Esophagus (tissue), 2 donors: ENCODE measurements around the gene CLEC9A. TPM values are rescaled to one million over a fixed set of nuclear protein-coding genes. Genes with fewer than 3 reads are reported as not detected.
"Not testable (repeated sequence)": the region's sequence is repeated elsewhere in the genome, so short reads cannot be mapped to it uniquely, and the experiment has no call there.

Experiments
- H3K27ac ChIP-seq, 2 donors: one replicate each; pipeline ENCODE4 v1.5.1; 2013; ENCODE audit warnings: low read depth in 2 of 2, mild to moderate bottlenecking in 2 of 2, inconsistent platforms in 1 of 2, low read length in 1 of 2, moderate library complexity in 1 of 2
- H3K27me3 ChIP-seq, 2 donors: one replicate each; pipeline ENCODE4 v1.6.1; 2013; ENCODE audit warnings: low read length in 2 of 2, control low read depth in 1 of 2, mild to moderate bottlenecking in 1 of 2; ENCODE audit not compliant: insufficient read depth in 2 of 2, control insufficient read depth in 1 of 2
- H3K36me3 ChIP-seq, 2 donors: one replicate each; pipeline ENCODE4 v1.6.1; 2013; ENCODE audit warnings: low read length in 1 of 2; ENCODE audit not compliant: control insufficient read depth in 2 of 2, insufficient read depth in 2 of 2
- H3K4me1 ChIP-seq, 2 donors: one replicate each; pipeline ENCODE4 v1.6.1; 2013; ENCODE audit warnings: low read length in 1 of 2; ENCODE audit not compliant: control insufficient read depth in 2 of 2, insufficient read depth in 2 of 2
- H3K4me3 ChIP-seq, 2 donors: one replicate each; pipeline ENCODE4 v1.5.1; 2013; ENCODE audit warnings: low read length in 2 of 2, mild to moderate bottlenecking in 2 of 2, low read depth in 1 of 2, moderate library complexity in 1 of 2
- H3K9me3 ChIP-seq, 2 donors: one replicate each; pipeline ENCODE4 v1.6.1; 2013; ENCODE audit warnings: mild to moderate bottlenecking in 2 of 2, low read depth in 1 of 2, low read length in 1 of 2, moderate library complexity in 1 of 2; ENCODE audit not compliant: control insufficient read depth in 2 of 2, insufficient read depth in 1 of 2
- WGBS, 2 donors: extraction: QIAGEN DNeasy Blood & Tissue Kit; methylation state at CpG; one replicate each; pipeline ENCODE4 v1.1.7; 2013; 5-methylcytosine and 5-hydroxymethylcytosine counted together
- polyA plus RNA-seq, 2 donors: library from polyadenylated mRNA; stranded (reverse); fragments of 200-250 nt; gene quantifications; one replicate each; pipeline ENCODE4 v1.2.3, GENCODE V29; 2013
- donor health status: healthy with polysubstance abuse.
- donor health status: Bipolar disorder and iron deficiency.

CLEC9A gene
- polyA plus RNA-seq, 2 donors = 0.13 TPM; not detected in 1

DNA sequence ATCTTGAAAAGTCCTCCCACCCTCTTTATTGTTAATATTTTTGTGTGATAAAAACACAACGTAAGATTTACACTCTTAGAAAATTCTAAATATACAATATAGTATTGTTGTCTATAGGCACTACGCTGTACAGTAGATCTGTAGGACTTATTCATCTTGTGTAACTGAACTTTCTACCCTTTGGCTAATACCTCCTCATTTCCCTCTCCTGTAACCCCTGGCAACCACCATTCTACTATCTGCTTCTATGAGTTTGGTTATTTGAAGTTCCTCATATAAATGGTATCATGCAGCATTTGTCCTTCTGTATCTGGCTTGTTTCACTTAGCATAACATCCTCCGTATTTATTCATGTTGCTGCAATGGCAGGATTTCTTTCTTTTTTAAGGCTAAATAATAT is 5.2 kb upstream of the CLEC9A start:
- WGBS, 2 donors = 93 to 95% methylated on average over 3 of the region's 3 CpGs
- H3K4me1 ChIP-seq = no peaks in the 10 kb centered on the region
- no peaks in the 10 kb centered on the region for H3K27me3 ChIP-seq
- no peaks in the 10 kb centered on the region for H3K9me3 ChIP-seq
- H3K4me3 ChIP-seq = no peak overlapping the region
- H3K36me3 ChIP-seq = no peaks in the 10 kb centered on the region
- H3K27ac ChIP-seq = no peak overlapping the region

DNA sequence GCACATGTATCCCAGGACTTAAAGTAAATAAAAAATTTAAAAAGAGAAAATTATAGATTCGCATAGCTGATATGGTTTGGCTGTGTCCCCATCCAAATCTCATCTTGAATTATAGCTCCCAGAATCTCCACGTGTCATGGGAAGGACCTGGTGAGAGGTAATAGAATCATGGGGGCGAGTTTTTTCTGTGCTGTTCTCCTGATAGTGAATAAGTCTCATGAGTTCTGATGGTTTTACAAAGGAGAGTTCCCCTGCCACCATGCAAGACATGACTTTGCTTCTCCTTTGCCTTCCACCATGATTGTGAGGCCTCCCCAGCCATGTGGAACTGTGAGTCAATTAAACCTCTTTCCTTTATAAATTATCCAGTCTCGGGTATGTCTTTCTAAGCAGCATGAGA is 3.8 kb upstream of the CLEC9A start:
- not testable (repeated sequence) for H3K27ac ChIP-seq, H3K4me1 ChIP-seq
- 91 to 92% methylated on average over 4 of the region's 4 CpGs for WGBS, 2 donors

GRCh38 chr12:10027311-10027710 is 3.2 kb upstream of the CLEC9A start:
- 84 to 88% methylated on average over 3 of the region's 3 CpGs for WGBS, 2 donors
- Histone ChIP-seq H3K9me3 (no peaks in the 10 kb centered on the region), H3K4me1 (no peaks in the 10 kb centered on the region), H3K4me3 (no peak overlapping the region), H3K27me3 (no peaks in the 10 kb centered on the region), H3K27ac (no peak overlapping the region), H3K36me3 (no peaks in the 10 kb centered on the region)

More for the DNA sequence above, 3.8 kb upstream of the CLEC9A start:
- not testable (repeated sequence) for H3K36me3 ChIP-seq, H3K9me3 ChIP-seq, H3K4me3 ChIP-seq, H3K27me3 ChIP-seq

DNA sequence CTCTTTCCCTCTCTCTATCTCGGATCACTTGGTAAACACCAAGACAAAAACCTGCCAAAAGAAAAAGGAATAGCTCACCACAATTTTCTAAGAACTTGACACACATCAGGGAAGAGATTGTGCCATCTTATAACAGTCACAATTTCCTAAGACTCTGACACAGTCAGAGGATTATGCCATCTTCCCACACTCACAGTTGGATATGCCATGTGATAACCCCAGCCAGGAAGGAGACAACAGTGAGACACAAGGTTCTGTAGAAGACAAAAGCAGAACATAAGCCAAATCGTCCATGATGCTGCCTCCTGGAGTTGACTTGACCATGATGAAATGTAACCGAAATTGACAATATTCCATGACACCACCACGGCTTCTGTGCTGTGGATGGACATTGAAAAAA is 2.8 kb upstream of the CLEC9A start:
- no peak overlapping the region for H3K27ac ChIP-seq
- no peaks in the 10 kb centered on the region for H3K36me3 ChIP-seq
- H3K4me3 ChIP-seq = no peak overlapping the region
- no peaks in the 10 kb centered on the region for H3K27me3 ChIP-seq
- H3K9me3 ChIP-seq = no peaks in the 10 kb centered on the region
- 67 to 68% methylated on average over 3 to 4 of the region's 4 CpGs for WGBS, 2 donors
- H3K4me1 ChIP-seq = no peaks in the 10 kb centered on the region

DNA sequence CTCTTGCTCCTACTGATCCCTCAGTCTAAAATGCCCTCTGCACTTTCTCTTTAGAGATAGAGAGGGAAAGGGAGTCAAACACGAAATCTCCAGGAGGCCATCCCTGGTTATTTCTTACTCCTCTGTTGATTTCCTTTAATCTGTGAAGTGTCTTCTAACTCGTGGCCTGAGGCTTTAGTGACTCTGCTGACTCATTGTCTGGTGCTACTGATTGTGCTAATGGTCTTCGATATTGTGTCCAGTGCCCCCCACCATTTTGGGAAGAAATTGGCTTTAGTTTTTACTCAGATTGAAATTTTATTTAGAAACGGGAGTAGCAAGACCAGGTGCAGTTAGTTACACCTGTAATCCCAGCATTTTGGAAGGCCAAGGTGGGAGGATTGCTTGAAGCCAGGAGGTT is 839 bp downstream of the CLEC9A start:
- Histone ChIP-seq H3K4me3 (no peak overlapping the region), H3K36me3 (no peaks in the 10 kb centered on the region), H3K4me1 (no peaks in the 10 kb centered on the region), H3K27ac (no peak overlapping the region), H3K9me3 (no peaks in the 10 kb centered on the region), H3K27me3 (no peaks in the 10 kb centered on the region)
- WGBS, 2 donors = 70 to 71% methylated on average over 4 of the region's 4 CpGs

- Histone ChIP-seq H3K36me3 (no peaks in the 10 kb centered on the region), H3K4me1 (no peaks in the 10 kb centered on the region), H3K27me3 (no peaks in the 10 kb centered on the region), H3K4me3 (no peak overlapping the region), H3K9me3 (no peaks in the 10 kb centered on the region), H3K27ac (no peak overlapping the region)
- 75% methylated on average over 5 of the region's 5 CpGs for WGBS, 2 donors
Measured at GRCh38 chr12:10031771-10032175, 1.3 kb downstream of the CLEC9A start.

DNA sequence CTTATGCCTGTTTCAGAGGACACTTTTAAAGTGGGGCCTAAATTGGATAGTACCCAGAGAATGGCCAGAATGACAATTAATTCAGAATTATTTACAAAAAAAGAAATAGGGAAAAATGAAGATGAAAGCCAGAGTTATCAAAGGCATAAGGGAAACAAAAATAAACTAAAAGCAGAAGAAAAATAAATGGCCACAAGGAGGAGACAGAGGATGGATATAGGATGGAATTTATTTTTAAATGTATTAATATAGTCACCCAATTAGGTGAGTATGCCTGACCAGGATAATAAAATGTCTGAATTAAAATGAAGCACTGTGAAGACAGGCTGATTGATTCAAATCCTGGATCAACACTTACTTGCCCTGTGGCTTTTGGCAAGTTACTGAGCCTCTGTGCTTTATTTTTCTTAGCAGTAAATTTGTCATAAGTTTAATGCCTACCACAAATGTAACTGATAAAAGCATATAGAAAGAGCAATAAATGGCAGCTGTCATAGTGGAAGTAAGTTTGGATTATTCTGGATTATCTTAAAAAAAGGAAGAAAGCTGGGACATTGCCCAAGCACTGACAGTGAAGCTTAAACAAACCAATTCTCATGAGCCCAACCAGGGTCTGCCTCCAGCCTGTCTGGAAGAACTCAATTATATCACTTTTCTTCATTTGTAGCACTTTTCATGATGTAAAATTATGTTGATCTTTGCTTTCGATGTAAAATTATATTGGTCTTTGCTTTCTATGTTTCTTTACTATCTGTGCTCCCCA is 3.5 kb downstream of the CLEC9A start:
- Histone ChIP-seq H3K4me3 (no peak overlapping the region), H3K36me3 (no peaks in the 10 kb centered on the region), H3K4me1 (no peaks in the 10 kb centered on the region), H3K27me3 (no peaks in the 10 kb centered on the region), H3K9me3 (no peaks in the 10 kb centered on the region), H3K27ac (no peak overlapping the region)
- WGBS, 2 donors = 61 to 68% methylated on average over 1 of the region's 1 CpG

DNA sequence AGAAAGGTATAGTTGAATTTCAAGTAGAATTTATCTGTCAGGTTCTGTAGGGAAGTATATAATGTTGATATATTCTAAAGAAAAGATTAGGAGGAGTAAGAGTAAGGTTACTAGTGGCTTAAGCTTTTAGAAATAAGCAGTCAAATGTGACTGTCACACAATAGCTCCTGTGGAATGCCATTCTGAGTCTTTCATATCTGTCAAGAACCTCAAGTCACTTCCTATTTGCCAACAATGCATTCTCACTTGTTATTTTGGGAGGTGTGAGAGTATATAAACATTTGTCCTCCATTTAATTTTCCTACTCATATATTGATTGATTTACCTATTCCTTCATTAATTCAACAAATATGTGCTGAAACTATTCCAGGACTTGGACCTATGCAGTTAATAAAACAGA is 11.7 kb downstream of the CLEC9A start:
- H3K4me1 ChIP-seq = no peaks in the 10 kb centered on the region
- H3K4me3 ChIP-seq = no peak overlapping the region
- H3K9me3 ChIP-seq = no peaks in the 10 kb centered on the region
- H3K27me3 ChIP-seq = no peaks in the 10 kb centered on the region
- no peak overlapping the region for H3K27ac ChIP-seq
- H3K36me3 ChIP-seq = no peaks in the 10 kb centered on the region

- H3K27me3 ChIP-seq = no peaks in the 10 kb centered on the region
- no peaks in the 10 kb centered on the region for H3K36me3 ChIP-seq
- H3K4me1 ChIP-seq = no peaks in the 10 kb centered on the region
- no peak overlapping the region for H3K4me3 ChIP-seq
- H3K27ac ChIP-seq = no peak overlapping the region
- WGBS, 2 donors = 71 to 79% methylated on average over 3 of the region's 3 CpGs
- no peaks in the 10 kb centered on the region for H3K9me3 ChIP-seq
Measured at GRCh38 chr12:10048526-10048925, 18.0 kb downstream of the CLEC9A start.

DNA sequence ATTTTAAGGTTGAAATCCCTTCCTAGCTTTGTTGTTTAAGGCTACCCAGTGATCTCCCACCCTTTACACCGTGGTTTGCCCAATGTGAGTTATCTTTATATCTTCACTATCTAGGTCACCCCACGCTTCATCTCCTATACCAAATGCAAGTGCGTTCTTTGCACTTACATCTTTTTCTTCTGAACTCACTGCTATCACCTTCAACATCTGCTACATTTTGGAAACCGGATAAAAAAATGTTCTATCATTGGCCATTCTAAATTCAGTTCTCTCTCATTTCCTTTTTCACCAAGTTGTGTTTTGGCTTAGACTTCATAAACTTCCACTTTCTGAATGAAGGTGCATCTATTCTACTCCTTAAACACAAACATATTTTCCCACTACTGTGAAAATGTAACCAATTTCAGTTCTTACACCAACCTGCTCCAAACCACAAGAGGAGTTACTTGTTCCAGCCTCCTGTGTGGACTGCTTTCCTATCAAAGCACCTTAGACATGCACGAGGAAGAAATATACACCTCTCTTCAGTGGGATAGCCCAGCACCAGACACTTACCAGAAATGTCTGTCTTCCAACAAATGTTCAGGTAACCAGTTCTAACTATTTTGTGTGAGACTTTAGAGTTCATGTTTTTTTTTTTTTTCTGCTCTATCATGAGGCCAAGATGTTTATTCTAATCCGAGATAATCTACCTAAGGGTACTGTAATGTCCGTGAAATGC is 21.9 kb downstream of the CLEC9A start:
- Histone ChIP-seq H3K4me1 (no peaks in the 10 kb centered on the region), H3K36me3 (no peaks in the 10 kb centered on the region), H3K27me3 (no peaks in the 10 kb centered on the region), H3K9me3 (no peaks in the 10 kb centered on the region), H3K27ac (no peak overlapping the region), H3K4me3 (no peak overlapping the region)
- 69 to 73% methylated on average over 7 of the region's 7 CpGs for whole genome bisulfite sequencing, 2 donors
